DOHH2 (cell line): ENCODE measurements around the gene SCAPER.
"Not testable (repeated sequence)": the region's sequence is repeated elsewhere in the genome, so short reads cannot be mapped to it uniquely, and the experiment has no call there.

Experiments used
- H3F3A ChIP-seq: fragments of 200-600 bp; sonication (generic), shearing (Covaris generic); 2 replicates; pipeline ENCODE4 v1.6.0; 2016; ENCODE audit warnings: antibody characterized with exemption, mild to moderate bottlenecking; ENCODE audit not compliant: control insufficient read depth, insufficient read depth
- H3K27ac ChIP-seq: fragments of 200-600 bp; sonication (generic); 2 replicates; pipeline ENCODE4 v1.5.1; 2014; ENCODE audit warnings: low read depth, mild to moderate bottlenecking, low read length, moderate library complexity
- H3K27me3 ChIP-seq: fragments of 200-600 bp; sonication (generic); 2 replicates; pipeline ENCODE4 v1.6.1; 2014; ENCODE audit warnings: mild to moderate bottlenecking, low read length, mixed read lengths; ENCODE audit not compliant: control insufficient read depth
- H3K36me3 ChIP-seq: fragments of 200-600 bp; sonication (generic); 2 replicates; pipeline ENCODE4 v1.6.1; 2014; ENCODE audit warnings: mild to moderate bottlenecking, low read length, moderate library complexity, mixed read lengths; ENCODE audit not compliant: control insufficient read depth
- H3K4me1 ChIP-seq: fragments of 200-600 bp; sonication (generic); 2 replicates; pipeline ENCODE4 v1.6.1; 2014; ENCODE audit warnings: mild to moderate bottlenecking, low read length, mixed read lengths; ENCODE audit not compliant: control insufficient read depth
- H3K4me2 ChIP-seq: fragments of 200-600 bp; sonication (generic); 2 replicates; pipeline ENCODE4 v1.6.0; 2014; ENCODE audit warnings: mild to moderate bottlenecking, low read length, moderate library complexity
- H3K4me3 ChIP-seq: fragments of 200-600 bp; sonication (generic); 2 replicates; pipeline ENCODE4 v1.5.1; 2014; ENCODE audit warnings: mild to moderate bottlenecking, low read length, mixed read lengths
- H3K79me2 ChIP-seq: fragments of 200-600 bp; sonication (generic); 2 replicates; pipeline ENCODE4 v1.6.1; 2014; ENCODE audit warnings: mild to moderate bottlenecking, low read length, mixed read lengths; ENCODE audit not compliant: control insufficient read depth
- H3K9me2 ChIP-seq: fragments of 200-600 bp; sonication (generic); replicated peaks from 2 replicates; pipeline ENCODE4 v1.6.1; 2014; ENCODE audit warnings: mild to moderate bottlenecking, low read length, mixed read lengths; ENCODE audit not compliant: control insufficient read depth
- H3K9me3 ChIP-seq: fragments of 200-600 bp; sonication (generic); 2 replicates; pipeline ENCODE4 v1.6.1; 2014; ENCODE audit warnings: antibody characterized with exemption, low read length, mixed read lengths; ENCODE audit not compliant: control insufficient read depth, insufficient read depth
- H4K20me1 ChIP-seq: fragments of 200-600 bp; sonication (generic); 2 replicates; pipeline ENCODE4 v1.6.0; 2014; ENCODE audit warnings: low read depth, mild to moderate bottlenecking, antibody characterized with exemption, low read length, moderate library complexity; ENCODE audit not compliant: control insufficient read depth, insufficient read depth
- CTCF ChIP-seq: fragments of 200-600 bp; sonication (generic); IDR thresholded peaks from one replicate; pipeline ENCODE4 v1.5.1; 2014; ENCODE audit warnings: antibody characterized with exemption, mild to moderate bottlenecking, low read depth, low read length; ENCODE audit not compliant: poor library complexity, severe bottlenecking
- EZH2phosphoT487 ChIP-seq: fragments of 200-600 bp; sonication (generic); IDR thresholded peaks from 2 replicates; pipeline ENCODE4 v1.6.1; 2017; ENCODE audit warnings: borderline replicate concordance, mild to moderate bottlenecking, antibody characterized with exemption, low read length, moderate library complexity, mixed read lengths

The SCAPER gene

GRCh38 chr15:76894174-76894573 is 11.0 kb downstream of the SCAPER start:
- TF ChIP-seq EZH2phosphoT487 (no peak), CTCF (no peak)
- Histone ChIP-seq H3K4me1 (no peaks in the 10 kb centered on the region), H3K9me3 (no peaks in the 10 kb centered on the region), H3K27ac (no peak overlapping the region), H3K36me3 (no peaks in the 10 kb centered on the region), H3K9me2 (no peaks in the 10 kb centered on the region), H4K20me1 (no peaks in the 10 kb centered on the region), H3F3A (no peaks in the 10 kb centered on the region), H3K4me3 (no peak overlapping the region), H3K27me3 (no peaks in the 10 kb centered on the region), H3K4me2 (no peak overlapping the region), H3K79me2 (no peaks in the 10 kb centered on the region)

- H4K20me1 ChIP-seq, H3K9me2 ChIP-seq, H3K79me2 ChIP-seq, H3K4me3 ChIP-seq, H3K9me3 ChIP-seq, H3F3A ChIP-seq, H3K27me3 ChIP-seq, H3K36me3 ChIP-seq, H3K4me2 ChIP-seq, H3K27ac ChIP-seq, H3K4me1 ChIP-seq: not testable (repeated sequence)
These were observed 12.3 kb downstream of the SCAPER start for GRCh38 chr15:76892836-76893235.

- H3K27ac ChIP-seq, H3K4me2 ChIP-seq, H4K20me1 ChIP-seq, H3K27me3 ChIP-seq, H3F3A ChIP-seq, H3K79me2 ChIP-seq, H3K9me2 ChIP-seq, H3K4me3 ChIP-seq, H3K9me3 ChIP-seq, H3K4me1 ChIP-seq, H3K36me3 ChIP-seq: not testable (repeated sequence)
These were observed 17.6 kb downstream of the SCAPER start for GRCh38 chr15:76887280-76888141.

- Histone ChIP-seq H3K36me3 (no peaks in the 10 kb centered on the region), H4K20me1 (no peaks in the 10 kb centered on the region)
These were observed 19.9 kb downstream of the SCAPER start for GRCh38 chr15:76885212-76885611.

More at GRCh38 chr15:76885212-76885611, 19.9 kb downstream of the SCAPER start:
- TF ChIP-seq EZH2phosphoT487, result no peak
- no peak for TF ChIP-seq CTCF
- no peak overlapping the region for H3K4me2 ChIP-seq
- no peak overlapping the region for H3K27ac ChIP-seq
- no peaks in the 10 kb centered on the region for H3K27me3 ChIP-seq
- no peaks in the 10 kb centered on the region for H3K9me3 ChIP-seq
- no peaks in the 10 kb centered on the region for H3K79me2 ChIP-seq
- no peaks in the 10 kb centered on the region for H3K4me1 ChIP-seq
- no peaks in the 10 kb centered on the region for H3K9me2 ChIP-seq
- H3K4me3 ChIP-seq, result no peak overlapping the region
- H3F3A ChIP-seq, result no peaks in the 10 kb centered on the region
